NCI-H226 (cell line): Measurements from ENCODE around the gene LMLN.
"Not testable (repeated sequence)": the region's sequence is repeated elsewhere in the genome, so short reads cannot be mapped to it uniquely, and the experiment has no call there.

ENCODE experiments used
- DNase-seq: peaks from one replicate; pipeline ENCODE4 v3.0.0-alpha.2; 2015

LMLN gene

DNA sequence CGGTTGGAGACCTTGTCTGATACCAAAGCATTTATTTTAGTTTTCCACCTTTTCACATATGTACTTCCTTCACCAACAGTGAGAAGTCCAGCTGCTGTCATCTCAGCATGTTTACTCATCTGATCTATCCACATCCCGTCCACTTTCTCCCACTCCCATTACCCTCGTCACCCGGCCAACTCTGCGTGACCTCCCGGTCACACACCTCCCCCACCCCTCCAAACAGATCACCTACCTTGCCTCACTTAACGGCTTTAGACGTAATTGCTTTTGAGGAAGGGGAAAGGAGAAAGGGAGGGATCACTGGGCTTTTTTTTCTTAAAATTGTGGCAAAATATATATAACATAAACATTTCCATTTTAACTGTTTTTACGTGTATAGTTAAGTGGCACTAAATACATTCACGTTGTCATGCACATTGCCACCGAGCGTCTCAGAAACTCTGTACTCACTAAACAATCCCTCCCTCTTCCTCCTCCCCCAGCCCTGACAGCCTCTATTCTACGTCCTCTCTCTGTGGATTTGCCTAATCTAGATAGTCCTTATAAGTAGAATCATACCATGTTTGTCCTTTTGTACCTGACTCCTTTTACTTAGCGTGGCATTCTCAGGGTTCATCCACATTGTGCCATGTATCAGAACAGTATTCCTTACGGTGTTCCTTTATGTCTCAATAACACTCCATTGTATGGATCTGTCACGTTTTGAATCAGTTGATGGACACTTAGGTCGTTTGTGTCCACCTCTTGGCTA is 67.2 kb downstream of the LMLN start:
- DNase-seq: no peak

DNA sequence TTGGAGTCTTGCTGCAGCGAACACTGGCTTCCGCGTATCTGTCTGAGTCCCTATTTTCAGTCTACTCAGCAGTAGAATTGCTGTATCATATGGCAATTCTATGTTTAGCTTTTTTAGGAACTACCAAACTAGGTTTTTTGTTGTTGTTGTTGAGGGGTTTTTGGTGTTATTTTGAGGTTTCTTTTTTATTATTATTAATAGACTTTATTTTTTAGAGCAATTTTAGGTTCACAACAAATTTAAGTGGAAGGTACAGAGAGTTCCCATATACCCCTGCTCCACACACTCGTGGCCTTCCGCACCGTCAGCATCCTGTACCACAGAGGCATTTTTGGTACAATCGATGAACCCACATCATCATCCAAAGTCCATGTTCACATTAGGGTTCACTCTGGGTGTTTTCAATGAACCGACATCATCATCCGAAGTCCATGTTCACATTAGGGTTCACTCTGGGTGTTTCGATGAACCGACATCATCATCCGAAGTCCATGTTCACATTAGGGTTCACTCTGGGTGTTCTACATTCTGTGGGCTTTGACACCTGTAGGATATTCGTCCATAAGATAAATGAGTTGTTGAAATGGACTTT is 67.9 kb downstream of the LMLN start:
- DNase-seq: no peak

DNA sequence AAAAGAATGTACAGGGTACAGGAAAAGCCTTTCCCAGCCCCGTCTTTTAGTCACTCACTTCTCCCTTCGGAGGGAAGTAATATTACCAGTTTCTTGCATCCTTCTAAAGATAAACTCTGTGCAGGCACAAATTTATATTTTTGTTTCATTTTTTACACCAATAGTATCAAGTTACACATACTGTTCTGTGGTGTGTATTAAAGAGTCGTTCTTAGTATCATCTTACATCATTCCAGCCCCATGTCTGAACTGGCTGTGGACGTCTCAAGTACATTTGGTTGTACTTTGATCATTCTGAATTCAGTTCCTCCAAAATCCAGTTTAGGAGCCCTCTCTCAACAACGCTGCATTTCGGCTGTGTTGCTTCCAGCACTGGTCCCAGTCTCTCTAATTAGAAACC is 68.7 kb downstream of the LMLN start:
- DNase-seq: no peak

DNA sequence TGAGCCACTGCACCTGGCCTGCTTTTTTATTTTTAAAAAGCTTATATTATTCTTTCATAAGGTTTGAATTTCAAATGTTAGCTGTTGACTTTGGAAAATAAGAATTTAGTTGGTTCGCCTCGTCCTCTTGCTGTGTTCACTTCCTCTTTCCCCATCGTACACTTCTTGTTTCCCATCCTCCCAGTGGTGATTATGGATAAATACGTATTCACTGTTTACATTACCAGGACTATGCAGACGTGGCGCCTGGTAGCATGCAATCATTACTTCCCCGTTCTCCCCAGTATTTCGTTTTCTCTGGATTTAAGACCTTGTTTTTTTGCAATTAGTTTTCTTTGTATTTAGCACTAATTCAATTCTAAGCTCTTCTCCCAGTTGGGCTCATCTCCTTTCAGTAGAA is 70.1 kb downstream of the LMLN start:
- DNase-seq: no peak

DNA sequence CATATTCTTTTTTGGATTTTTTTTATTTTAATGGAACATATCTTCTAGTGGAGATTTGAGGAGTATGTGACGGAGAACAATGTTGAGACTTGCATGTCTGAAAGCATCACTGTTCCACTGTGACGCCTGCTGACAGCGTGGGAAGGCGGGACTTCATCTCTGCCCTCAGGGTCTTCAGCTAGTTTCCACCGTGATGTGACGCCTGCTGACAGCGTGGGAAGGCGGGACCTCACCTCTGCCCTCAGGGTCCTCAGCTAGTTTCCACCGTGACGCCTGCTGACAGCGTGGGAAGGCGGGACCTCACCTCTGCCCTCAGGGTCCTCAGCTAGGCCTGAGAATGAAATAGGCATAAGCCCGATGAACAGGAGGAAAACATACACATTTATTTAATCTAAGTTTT is 70.7 kb downstream of the LMLN start:
- no peak for DNase-seq

DNA sequence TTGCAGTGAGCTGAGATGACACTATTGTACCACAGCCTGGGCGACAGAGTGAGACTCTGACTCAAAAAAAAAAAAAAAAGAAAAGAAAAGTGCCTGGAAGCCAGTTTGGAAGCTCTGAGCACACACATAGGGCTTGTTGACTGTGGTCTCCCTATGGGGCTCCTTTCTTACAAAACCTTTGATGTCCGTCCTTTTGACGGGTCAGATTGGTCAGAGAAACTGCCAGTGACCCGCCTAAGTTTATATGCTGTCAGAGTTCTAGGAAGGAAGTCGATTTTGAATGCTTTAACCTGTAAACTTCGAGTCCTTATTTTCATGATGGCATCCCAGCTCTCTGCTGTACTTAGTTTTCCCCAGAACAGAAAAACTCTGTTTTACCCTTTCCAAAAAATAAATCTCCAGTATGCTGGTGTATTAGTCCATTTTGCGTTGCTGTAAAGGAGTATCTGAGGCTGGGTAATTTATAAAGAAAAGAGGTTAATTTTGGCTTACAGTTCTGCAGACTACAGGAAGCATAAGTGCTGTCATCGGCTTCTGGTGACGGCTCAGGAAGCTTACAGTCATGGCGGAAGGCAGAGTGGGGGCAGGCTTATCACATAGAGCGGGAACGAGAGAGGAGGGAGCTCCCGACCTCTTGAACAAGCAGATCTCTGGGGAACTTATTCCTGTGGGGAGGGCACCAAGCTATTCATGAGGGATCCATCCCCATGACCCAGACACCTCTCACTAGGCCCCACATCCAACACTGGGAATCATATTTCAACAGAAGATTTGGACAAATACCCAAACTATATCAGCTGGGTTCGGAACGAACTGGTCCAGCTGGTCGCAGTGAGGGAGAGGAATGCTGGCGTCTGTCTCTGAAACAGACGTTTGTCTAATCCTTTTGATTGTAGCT is 72.3 kb downstream of the LMLN start:
- no peak for DNase-seq

DNA sequence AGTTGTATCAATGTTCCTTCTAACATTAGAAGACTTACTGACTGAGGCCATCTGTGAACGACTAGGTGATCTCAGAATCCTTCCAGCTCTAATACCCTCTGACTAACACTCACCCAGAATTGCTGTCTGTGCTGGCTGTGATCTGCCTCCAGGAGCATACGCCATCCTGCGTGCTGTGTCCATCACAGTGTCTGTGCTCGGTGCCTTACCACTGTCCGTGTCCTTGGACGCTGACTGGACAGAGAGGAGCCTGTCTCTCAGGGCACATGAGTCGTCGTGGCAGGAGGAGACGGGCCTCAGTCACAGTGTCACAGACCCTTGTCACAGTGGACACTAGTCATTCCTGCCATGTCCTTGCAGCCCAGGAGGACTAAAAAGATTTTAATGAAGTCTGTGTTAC is 83.1 kb downstream of the LMLN start:
- no peak for DNase-seq

DNA sequence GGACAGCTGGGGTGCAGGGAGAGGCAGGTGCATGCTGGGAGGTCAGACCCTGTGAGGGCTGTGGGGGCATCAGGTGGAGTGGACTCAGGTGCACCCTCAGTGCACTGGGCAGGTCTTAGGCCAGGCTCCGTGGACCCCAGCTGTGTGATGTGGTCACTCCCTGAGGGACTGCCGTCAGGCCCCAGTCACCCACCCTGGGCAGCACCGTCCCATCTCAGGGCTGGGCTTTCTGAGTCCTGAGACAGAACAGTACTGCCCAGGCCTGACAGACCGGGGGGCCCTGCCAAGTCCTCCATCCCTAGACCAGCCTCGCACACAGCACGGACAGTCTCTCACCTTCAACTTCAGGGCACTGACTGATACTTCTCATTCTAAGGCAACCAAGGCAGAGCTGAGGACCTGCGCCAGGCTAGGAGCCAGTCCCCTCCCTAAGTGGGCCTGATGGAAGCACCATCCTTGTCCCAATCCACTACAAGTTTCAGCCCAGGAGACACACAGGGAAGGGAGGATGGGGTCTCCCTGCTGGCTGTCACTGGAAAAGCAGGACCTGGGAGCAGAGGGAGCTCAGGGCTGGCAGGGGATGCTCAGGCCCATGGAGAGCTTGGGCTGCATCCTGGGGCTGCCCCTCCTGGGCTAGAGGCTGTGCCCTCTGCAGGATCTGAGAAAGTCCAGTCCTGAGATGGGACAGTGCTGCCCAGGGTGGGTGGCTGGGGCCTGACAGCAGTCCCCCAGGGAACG is 86.3 kb downstream of the LMLN start:
- DNase-seq: no peak

DNA sequence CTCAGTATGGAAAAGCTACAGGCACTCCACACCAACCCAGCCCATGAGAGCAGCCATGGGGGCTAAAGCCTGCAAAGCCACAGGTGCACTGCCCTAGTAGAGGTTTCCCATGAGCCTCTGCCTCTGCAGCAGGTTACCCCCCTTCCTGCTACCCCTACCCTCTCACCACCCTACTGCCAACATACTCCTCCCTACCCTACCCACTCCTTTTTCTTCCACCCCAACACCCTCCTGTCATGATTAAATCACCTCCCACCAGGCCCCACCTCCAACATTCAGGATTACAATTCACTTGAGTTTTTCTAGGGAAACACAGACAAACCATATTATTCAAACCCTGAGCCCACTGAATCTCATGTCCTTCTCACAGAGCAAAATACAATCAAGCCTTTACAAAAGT is 88.4 kb downstream of the LMLN start:
- DNase-seq: no peak

DNA sequence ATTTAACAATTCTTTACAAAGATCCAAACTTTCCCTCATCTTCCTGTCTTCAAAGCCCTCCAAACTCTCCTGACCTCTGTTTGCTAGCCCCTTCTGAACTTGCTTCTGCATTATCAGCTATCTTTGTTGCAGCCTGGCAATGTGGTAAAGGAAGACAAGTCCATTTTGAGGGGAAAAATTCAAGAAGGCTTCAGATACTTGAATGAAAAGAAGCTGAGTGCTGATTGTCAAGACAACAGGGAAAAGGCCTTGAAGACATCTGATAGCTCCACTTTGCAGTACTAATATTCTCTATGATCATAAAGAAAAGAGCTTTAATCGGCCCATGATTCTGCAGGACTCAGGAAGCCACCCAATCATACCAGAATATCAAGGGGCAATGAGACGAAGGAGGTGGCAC is 91.8 kb downstream of the LMLN start:
- no peak for DNase-seq

DNA sequence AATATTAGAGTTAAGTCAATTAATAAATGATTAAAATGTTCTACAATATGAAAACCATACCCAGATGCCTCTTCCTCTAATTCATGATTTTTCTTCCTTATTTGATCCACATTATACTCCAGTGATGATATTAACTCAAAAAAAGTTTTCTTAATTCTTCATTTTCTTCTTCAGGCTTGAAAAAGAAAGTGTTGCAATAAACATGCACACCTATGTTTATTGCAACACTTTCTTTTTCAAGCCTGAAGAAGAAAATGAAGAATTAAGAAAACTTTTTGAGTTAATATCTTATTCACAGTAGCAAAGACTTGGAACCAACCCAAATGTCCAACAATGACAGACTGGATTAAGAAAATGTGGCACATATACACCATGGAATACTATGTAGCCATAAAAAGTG is 93.4 kb downstream of the LMLN start:
- not testable (repeated sequence) for DNase-seq

DNA sequence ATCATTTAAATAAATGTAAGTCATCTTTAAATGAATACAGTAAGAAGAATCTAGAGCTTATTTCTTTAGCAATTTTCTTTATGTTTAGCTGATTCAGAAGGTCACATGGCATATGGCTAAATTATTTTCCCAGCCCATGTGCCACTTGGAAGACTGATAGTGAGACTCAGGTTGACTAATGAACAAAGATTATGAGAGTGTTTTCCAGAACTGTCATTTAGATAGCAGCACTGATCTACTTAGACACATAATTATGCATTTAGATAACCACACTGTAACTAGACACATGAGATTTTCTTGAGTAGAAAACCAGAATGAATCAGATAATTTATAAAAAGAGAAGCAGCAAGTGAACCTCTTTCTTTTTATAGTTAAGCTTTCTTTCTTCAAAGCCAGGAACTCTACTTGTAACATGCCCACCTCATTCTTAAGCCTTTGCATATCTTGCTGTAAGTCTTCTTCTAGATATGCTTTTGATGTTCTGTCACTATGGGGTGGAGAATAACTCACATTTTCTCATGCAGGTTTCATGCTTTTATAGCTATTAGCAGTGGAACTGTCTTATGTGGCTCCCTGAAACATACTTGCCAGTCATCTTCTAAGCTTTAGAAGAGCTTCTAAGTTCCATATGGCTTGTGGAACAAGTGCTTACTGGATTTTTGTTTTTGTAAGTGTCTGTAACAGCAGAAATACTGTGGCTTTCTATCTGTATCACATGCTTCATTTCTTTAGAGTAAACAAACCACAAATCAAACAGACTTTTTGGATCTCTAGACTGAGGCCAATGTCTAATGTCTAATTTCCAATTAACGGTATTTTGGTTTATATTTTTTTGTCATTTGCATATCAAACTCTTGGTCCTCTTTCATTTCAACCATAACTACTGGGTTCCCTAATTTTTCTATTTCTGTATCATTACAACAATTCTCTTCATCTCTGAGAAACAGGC is 101.4 kb downstream of the LMLN start:
- no peak for DNase-seq

DNA sequence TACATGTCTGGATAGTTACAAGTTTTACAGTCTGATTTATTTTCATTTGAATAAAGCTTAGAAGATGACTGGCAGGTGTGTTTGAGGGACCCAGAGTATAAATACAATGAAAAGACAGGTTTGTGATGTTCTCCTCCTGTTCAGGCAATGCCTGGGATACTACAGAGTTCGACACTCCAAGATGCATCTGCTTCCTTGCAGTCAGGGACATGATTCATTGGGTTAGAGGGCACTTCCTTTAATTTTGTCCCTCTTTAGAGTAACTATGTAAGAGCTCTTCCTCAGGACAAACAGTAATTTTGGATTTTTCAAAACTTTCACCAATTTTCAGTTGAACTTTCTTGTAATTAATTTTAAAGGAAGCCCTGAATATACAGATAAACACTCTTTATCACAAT is 102.0 kb downstream of the LMLN start:
- DNase-seq: no peak

DNA sequence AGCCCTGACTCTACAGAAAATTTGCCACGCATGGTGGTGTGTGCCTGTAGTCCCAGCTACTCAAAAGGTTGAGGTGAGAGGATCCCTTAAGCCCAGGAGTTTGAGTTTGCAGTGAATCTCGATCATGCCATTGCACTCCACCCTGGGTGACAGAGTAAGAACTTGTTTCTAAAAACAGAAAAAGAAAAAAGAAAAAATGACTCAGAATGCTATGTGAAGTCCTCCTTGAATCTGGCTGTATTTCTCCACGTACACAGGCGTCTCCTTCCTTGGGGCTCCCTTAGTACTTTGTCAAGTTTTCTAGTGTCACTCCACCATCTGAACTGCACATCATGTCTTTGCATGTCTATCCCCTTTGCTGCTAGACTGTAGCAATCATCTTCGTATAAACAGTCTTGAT is 104.4 kb downstream of the LMLN start:
- no peak for DNase-seq

DNA sequence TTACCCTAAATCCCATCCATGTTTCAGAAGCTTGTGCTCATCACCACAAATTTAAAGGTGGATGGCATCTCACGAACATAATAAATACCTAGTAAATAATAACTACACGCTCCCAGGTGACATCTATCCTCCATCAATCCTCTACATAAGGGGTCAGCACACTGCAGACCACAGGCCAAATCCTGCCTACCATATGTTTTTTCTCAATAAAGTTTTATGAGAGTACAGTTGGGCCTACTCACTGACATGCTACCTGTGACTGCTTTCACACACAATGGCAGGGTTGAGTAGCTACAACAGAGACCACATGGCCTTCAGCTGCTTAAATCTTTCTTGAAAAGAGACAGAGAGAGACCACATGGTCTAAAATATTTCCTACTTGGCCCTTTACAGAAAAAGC is 105.9 kb downstream of the LMLN start:
- no peak for DNase-seq

DNA sequence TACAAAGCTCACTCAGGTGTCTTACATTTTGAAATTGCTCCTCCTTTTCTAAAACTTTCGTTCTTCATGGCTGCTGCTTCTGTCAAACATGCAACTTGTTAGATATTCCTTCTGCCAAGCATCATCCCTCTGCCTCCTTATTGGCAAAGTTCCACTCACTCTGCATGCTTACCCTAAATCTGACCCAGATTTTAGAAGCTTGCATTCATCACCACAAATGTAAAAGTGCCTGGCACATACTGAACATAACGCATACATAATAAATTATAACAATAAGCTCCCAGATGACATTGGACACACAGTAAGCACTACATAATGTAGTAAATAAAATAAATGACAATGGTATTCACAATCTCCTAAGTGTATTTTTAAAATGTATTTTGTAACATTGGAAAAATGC is 107.4 kb downstream of the LMLN start:
- no peak for DNase-seq

DNA sequence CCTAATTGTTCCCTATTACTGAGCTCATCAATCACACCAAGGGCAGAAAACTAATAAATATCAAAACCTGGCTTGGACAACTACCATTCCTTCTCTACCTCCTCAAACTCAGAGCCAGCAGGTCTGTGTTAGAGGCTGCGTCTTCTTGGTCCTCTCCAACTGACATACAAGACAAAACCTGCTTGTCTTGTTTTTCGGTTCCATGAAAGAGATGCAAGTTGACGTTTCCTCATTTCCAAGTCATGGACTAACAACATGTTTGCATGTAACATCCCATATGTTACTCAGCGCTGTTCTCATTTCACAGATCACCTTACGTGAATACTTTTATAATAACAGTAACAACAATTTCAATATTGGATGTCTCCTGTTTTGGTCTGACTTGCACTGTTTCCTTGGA is 110.9 kb downstream of the LMLN start:
- no peak for DNase-seq

DNA sequence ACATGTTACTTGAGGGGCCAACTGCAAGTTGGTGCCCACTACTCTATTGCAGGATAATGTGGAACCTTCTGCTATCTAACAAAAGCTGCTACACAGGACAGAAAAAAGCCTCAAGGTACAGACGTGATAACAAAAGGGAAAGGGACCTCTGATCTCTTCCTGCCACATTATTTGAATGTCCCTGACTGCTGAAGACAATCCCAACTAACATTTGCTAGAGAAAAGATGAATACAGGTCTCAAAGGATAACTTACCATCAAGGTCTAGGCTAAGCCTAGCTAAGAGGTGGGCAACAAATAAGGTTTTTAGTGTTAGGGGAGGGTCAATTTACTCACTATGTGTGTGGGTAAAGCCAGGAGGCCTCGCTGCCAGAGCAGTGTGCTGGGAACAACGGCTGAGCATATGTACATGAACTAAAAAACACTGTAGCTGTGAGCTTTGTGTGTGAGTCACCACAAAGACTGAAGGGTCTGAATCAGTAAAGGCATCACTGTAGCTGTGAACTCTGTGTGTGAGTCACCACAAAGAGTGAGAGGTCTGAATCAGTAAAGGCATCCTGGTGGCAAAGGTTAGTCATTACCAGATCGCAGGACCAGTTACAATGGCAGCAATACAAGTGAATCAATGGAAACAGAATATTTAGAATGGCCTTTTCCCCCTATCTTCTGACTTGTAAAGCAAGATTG is 111.7 kb downstream of the LMLN start:
- peak; percentile 86 for DNase-seq

DNA sequence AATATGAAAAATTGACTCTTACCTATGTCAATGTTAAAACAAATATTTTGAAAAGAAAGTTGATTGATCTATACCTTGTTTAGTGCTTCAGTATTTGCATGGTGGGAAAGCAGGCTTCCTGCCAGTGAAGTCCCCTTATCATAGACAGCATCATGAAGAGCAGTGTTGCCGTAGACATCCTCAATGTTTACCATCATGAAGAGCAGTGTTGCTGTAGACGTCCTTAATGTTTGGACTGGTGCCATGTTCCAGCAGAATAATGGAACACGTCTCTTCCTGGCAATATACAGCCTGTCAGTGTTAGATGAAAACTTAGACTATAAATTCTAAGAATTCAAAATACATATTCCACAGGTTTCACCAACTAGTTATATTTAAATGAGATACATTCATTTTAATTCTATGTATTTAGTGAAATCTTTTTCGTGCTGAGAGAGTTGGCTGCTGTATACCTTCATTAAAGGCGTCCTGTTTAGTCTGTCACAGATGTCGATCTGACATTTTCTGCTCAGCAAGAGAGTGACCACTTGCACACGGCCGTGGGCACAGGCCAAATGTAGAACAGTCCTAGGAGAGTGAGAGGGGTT is 116.8 kb downstream of the LMLN start:
- no peak for DNase-seq

DNA sequence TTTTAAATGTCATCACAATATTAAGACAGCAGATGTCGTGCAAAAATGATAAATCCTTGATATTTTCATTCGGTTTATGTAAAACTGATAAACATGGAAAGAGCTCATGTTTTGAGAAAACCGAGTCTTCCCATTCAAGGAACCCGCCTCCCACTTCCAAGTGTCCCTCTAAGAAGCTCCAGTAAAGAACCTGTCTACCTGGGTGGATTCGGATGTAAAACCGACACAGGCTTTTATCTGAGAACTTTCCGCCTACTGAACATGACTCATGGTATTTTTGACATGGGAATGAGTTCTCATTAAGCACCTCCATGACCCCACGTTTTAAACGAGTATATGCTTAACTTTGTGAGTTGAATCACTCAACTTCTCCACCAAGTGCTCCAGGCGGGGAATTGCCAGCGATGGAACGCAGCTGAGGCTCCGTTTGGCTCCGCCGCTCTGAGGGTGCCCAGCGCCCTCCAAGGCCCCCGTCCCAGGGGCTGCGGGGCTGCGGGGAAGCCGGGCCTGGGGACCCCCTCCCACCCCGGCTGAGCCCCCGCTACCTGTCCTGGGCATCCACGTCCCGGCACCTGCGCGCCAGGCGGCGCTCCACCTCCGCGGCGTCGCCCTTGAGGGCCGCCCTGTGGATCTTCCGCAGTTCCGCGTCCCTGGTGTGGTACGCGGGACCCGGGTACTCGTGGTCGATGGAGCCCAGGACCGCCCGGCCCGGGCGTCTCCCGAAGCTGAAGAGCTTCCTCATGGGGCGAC is 119.9 kb downstream of the LMLN start:
- peak; percentile 36 for DNase-seq
